ENCODE results near the gene DLG5. TPM values are rescaled to one million over a fixed set of nuclear protein-coding genes. Genes with fewer than 3 reads are reported as not detected.

Gene DLG5
- total RNA-seq, 3 donors from 2014 or later = 1.0 to 1.5 (median 1.5) TPM

GRCh38 chr10:77819210-77820112 is 107.1 kb downstream of the DLG5 start:
- H3K36me3 Mint-ChIP-seq (ENCODE audit: insufficient read depth) = no peaks in the 10 kb centered on the region
- no peaks in the 10 kb centered on the region for H3K4me1 Mint-ChIP-seq (ENCODE audit: low read depth)
- no peaks in the 10 kb centered on the region for H3K27me3 Mint-ChIP-seq (ENCODE audit: low read depth)
- H3K4me3 Mint-ChIP-seq = no peak overlapping the region
- ATAC-seq (no peak), DNase-seq (no peak)
- H3K9me3 Mint-ChIP-seq = no peaks in the 10 kb centered on the region

GRCh38 chr10:77818378-77818777 is 108.2 kb downstream of the DLG5 start:
- ATAC-seq (no peak), DNase-seq (no peak)
- Mint-ChIP-seq H3K36me3 (ENCODE audit: insufficient read depth) (no peaks in the 10 kb centered on the region), H3K4me3 (no peak overlapping the region), H3K4me1 (ENCODE audit: low read depth) (no peaks in the 10 kb centered on the region), H3K9me3 (no peaks in the 10 kb centered on the region), H3K27me3 (ENCODE audit: low read depth) (no peaks in the 10 kb centered on the region)

- H3K27me3 Mint-ChIP-seq (ENCODE audit: low read depth) = no peaks in the 10 kb centered on the region
- H3K4me3 Mint-ChIP-seq = no peak overlapping the region
- H3K9me3 Mint-ChIP-seq = no peaks in the 10 kb centered on the region
- DNase-seq = no peak
- no peaks in the 10 kb centered on the region for H3K36me3 Mint-ChIP-seq (ENCODE audit: insufficient read depth)
- no peak for ATAC-seq
- H3K4me1 Mint-ChIP-seq (ENCODE audit: low read depth) = no peaks in the 10 kb centered on the region
Observed at GRCh38 chr10:77817541-77817940, 109.0 kb downstream of the DLG5 start.

GRCh38 chr10:77816311-77816710 is 110.2 kb downstream of the DLG5 start:
- H3K36me3 Mint-ChIP-seq (ENCODE audit: insufficient read depth) = no peaks in the 10 kb centered on the region
- no peaks in the 10 kb centered on the region for H3K27me3 Mint-ChIP-seq (ENCODE audit: low read depth)
- ATAC-seq (no peak), DNase-seq (no peak)
- H3K4me3 Mint-ChIP-seq = no peak overlapping the region
- H3K9me3 Mint-ChIP-seq = no peaks in the 10 kb centered on the region
- no peaks in the 10 kb centered on the region for H3K4me1 Mint-ChIP-seq (ENCODE audit: low read depth)

GRCh38 chr10:77812741-77813140 is 113.8 kb downstream of the DLG5 start:
- no peak for ATAC-seq
- H3K9me3 Mint-ChIP-seq = no peaks in the 10 kb centered on the region
- H3K27me3 Mint-ChIP-seq (ENCODE audit: low read depth) = no peaks in the 10 kb centered on the region

GRCh38 chr10:77811831-77812430 is 114.6 kb downstream of the DLG5 start:
- H3K4me3 Mint-ChIP-seq = no peak overlapping the region
- DNase-seq = no peak
- H3K27me3 Mint-ChIP-seq (ENCODE audit: low read depth) = no peaks in the 10 kb centered on the region
- H3K36me3 Mint-ChIP-seq (ENCODE audit: insufficient read depth) = no peaks in the 10 kb centered on the region
- no peaks in the 10 kb centered on the region for H3K9me3 Mint-ChIP-seq
- no peaks in the 10 kb centered on the region for H3K4me1 Mint-ChIP-seq (ENCODE audit: low read depth)
- ATAC-seq = no peak

More at GRCh38 chr10:77812741-77813140, 113.8 kb downstream of the DLG5 start:
- Mint-ChIP-seq H3K36me3 (ENCODE audit: insufficient read depth) (no peaks in the 10 kb centered on the region), H3K4me1 (ENCODE audit: low read depth) (no peaks in the 10 kb centered on the region), H3K4me3 (no peak overlapping the region)
- no peak for DNase-seq

- ATAC-seq (no peak), DNase-seq (no peak)
- Mint-ChIP-seq H3K27me3 (ENCODE audit: low read depth) (no peaks in the 10 kb centered on the region), H3K4me1 (ENCODE audit: low read depth) (no peaks in the 10 kb centered on the region), H3K4me3 (no peak overlapping the region), H3K9me3 (no peaks in the 10 kb centered on the region), H3K36me3 (ENCODE audit: insufficient read depth) (no peaks in the 10 kb centered on the region)
Observed at GRCh38 chr10:77810446-77811335, 115.9 kb downstream of the DLG5 start.

GRCh38 chr10:77809336-77809735 is 117.2 kb downstream of the DLG5 start:
- ATAC-seq = no peak
- Mint-ChIP-seq H3K36me3 (ENCODE audit: insufficient read depth) (no peaks in the 10 kb centered on the region), H3K4me3 (no peak overlapping the region), H3K4me1 (ENCODE audit: low read depth) (no peaks in the 10 kb centered on the region), H3K9me3 (no peaks in the 10 kb centered on the region), H3K27me3 (ENCODE audit: low read depth) (no peaks in the 10 kb centered on the region)
- DNase-seq = no peak

- DNase-seq = no peak
- H3K4me3 Mint-ChIP-seq = no peak overlapping the region
- H3K36me3 Mint-ChIP-seq (ENCODE audit: insufficient read depth) = no peaks in the 10 kb centered on the region
- no peaks in the 10 kb centered on the region for H3K27me3 Mint-ChIP-seq (ENCODE audit: low read depth)
- ATAC-seq = no peak
- no peaks in the 10 kb centered on the region for H3K9me3 Mint-ChIP-seq
- no peaks in the 10 kb centered on the region for H3K4me1 Mint-ChIP-seq (ENCODE audit: low read depth)
Observed at GRCh38 chr10:77807706-77808105, 118.8 kb downstream of the DLG5 start.

- DNase-seq (no peak), ATAC-seq (no peak)
- Mint-ChIP-seq H3K9me3 (no peaks in the 10 kb centered on the region), H3K4me1 (ENCODE audit: low read depth) (peaks cover 6% of the 10 kb centered on the region), H3K27me3 (ENCODE audit: low read depth) (no peaks in the 10 kb centered on the region), H3K4me3 (no peak overlapping the region), H3K36me3 (ENCODE audit: insufficient read depth) (no peaks in the 10 kb centered on the region)
Observed at GRCh38 chr10:77806511-77807157, 119.9 kb downstream of the DLG5 start.

- no peak for ATAC-seq
- peaks cover 15% of the 10 kb centered on the region for H3K4me1 Mint-ChIP-seq (ENCODE audit: low read depth)
- H3K36me3 Mint-ChIP-seq (ENCODE audit: insufficient read depth) = no peaks in the 10 kb centered on the region
Observed at GRCh38 chr10:77805676-77806075, 120.9 kb downstream of the DLG5 start.

GRCh38 chr10:77804371-77804770 is 122.2 kb downstream of the DLG5 start:
- Mint-ChIP-seq H3K36me3 (ENCODE audit: insufficient read depth) (no peaks in the 10 kb centered on the region), H3K9me3 (no peaks in the 10 kb centered on the region), H3K4me3 (no peak overlapping the region), H3K4me1 (ENCODE audit: low read depth) (peaks cover 19% of the 10 kb centered on the region), H3K27me3 (ENCODE audit: low read depth) (no peaks in the 10 kb centered on the region)
- DNase-seq (no peak), ATAC-seq (no peak)

More at GRCh38 chr10:77805676-77806075, 120.9 kb downstream of the DLG5 start:
- no peak overlapping the region for H3K4me3 Mint-ChIP-seq
- H3K27me3 Mint-ChIP-seq (ENCODE audit: low read depth) = no peaks in the 10 kb centered on the region
- no peak for DNase-seq
- no peaks in the 10 kb centered on the region for H3K9me3 Mint-ChIP-seq

- no peaks in the 10 kb centered on the region for H3K36me3 Mint-ChIP-seq (ENCODE audit: insufficient read depth)
- no peaks in the 10 kb centered on the region for H3K27me3 Mint-ChIP-seq (ENCODE audit: low read depth)
- no peak overlapping the region for H3K4me3 Mint-ChIP-seq
- peak; percentile 25 for DNase-seq
- peaks cover 21% of the 10 kb centered on the region for H3K4me1 Mint-ChIP-seq (ENCODE audit: low read depth)
- no peaks in the 10 kb centered on the region for H3K9me3 Mint-ChIP-seq
- ATAC-seq = peak; percentile 78 to 91
Observed at GRCh38 chr10:77801474-77802161, 124.9 kb downstream of the DLG5 start.

Measured in activated T-cell treated with anti-CD3 and anti-CD28 coated beads, Interleukin-2, amount 50 U/mL, for 4 hours (primary cell).